HG02943 (cell line): ENCODE data around the gene PMM2.
"Not testable (repeated sequence)": the region's sequence is repeated elsewhere in the genome, so short reads cannot be mapped to it uniquely, and the experiment has no call there.

Source experiments
- ATAC-seq: cut with Tn5 transposase; IDR thresholded peaks from one replicate; pipeline ENCODE4 v1.9.1; 2021; ENCODE audit warnings: mild to moderate bottlenecking, low read depth, moderate library complexity; ENCODE audit not compliant: unreplicated experiment

Gene PMM2

DNA sequence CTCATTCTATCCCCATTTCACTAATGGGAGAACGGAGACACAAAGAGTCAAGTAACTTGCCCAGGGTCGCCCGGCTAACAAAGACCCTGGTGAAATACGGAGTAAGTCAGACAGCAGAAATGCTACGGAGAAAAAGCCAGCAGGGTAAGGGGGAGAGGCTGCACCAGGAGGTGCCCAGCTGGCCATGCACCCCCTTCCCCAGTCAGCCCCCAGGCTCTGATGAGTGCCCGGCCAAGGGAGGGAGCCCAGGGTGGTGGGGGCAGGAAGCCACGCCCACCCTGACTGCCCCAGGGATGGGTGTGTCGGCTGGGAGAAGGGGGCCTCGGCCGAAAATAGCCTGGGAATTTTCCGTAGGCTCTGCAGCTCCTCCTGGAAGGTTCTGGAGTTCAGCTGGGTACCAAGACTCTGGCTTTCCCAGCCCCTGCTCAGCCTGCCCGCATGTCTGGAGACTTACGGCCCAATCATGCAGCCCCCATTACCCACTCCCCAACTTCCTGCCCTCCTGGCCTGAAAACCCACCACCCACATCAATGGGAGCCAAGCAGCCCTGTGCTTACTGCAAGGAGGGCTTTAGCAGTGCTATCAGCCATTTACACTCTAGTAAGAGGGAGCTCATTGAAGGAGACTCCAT is 67.0 kb downstream of the PMM2 start:
- no peak for ATAC-seq

DNA sequence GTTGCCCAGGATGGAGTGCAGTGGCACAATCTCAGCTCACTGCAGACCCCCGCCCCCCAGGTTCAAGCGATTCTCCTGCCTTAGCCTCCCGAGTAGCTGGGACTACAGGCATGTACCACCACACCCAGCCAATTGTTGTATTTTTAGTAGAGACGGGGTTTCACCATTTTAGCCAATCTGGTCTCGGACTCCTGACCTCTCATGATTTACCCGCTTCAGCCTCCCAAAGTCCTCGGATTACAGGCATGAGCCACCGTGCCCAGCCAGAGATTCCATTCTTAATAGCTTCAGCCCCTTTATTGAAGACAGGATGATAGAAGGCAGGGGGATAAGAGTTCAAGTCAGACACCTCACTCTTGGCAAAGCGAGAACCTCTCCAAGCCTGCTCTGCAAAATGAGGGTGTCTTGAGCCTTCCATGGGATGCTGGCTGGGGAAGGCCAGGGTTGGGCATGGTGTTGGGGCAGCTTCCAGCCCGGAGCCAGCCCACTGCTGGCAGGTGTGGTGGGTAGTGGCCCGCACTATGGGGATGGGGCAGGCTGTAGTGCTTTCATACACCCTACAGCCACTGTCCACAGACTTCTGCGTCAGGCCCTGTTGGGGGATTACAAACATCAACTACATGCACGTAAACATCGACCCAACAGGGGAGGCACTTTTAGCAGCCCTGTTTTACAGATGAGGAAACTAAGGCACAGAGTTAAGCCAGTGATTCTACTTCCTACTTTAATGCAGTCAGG is 67.7 kb downstream of the PMM2 start:
- ATAC-seq = no peak

DNA sequence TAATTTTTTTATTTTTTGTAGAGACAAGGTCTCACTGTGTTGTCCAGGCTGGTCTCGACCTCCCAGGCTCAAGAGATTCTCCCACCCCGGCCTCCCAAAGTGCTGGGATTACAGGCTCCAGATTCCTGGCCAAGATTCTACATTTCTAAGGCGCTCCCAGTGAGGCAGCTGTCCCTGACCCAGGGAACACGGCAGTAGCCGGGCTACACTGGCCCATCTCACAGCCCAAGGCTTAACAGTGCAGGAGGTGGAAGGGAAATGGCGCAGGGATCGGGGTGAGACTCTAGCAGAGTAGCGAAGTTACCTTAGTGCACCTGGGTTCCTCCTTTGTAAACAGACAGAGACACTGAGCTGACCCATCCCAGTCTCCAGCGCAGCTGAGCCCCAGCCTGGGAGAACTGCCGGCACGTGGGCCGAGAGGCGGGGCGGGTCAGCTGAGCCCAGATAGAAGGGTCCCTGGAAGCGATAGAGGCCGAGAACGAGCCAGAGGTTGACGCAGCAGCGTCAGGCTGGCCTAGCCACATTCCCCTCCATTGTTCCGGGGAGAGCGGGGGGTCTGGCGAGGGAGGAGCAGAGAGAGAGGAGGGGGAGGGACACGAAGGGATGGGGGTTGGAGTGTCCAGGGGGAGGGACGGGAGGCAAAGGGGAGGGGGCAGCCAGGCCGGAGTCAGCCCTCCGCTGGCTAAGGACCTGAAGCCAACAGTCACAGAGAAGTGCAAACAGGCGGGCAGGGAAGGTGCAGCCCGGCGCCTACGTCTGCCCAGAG is 68.7 kb downstream of the PMM2 start:
- no peak for ATAC-seq

DNA sequence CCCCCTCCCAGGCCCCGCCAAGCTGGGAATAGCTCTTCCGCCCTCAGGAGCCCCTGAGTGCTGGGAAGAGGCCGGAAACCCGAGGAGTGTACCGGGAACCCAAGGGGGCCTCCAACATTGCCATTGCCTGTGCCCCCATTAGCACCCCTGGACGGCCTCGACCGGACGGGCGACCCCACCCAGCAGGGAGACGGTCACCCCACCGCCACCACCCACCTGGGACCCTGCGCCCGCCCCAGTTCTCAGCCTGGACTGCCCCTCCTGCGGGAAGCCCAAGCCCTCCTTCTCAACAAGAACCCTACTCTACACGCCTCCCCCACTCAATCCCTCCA is 69.2 kb downstream of the PMM2 start:
- ATAC-seq = no peak

DNA sequence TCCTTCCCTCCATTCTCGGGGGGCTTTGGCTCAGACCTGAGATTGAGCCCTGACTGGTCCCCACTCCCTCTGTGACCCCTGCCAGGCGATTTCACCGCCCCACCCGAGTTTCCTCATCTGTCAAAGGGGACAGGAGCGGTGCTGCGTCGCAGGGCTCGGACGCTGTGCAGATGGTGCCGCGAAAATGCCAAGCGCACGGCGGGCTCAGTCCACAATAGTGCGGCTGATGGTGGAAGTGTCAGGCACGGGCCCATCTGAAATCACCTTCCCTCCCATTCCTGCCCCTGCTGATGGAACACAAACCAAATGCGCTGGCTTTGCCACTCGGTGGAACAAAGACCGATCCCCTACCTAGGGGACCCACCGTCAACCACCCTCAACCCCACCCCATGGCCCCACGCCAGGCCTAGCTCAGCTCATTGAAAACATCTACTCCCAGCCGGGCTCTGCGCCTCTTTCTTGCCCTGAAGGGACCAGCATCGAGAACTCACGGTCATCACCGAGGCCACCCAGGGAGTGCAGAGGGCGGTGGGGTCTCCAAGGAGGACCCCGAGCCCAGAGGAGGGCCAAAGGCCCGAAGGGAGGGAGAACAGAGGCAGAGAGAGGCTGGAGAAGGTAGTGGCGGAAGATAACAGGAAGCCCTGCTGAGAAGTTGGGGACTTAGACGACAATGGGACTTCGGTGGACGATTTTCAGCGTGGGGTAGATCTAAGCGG is 69.7 kb downstream of the PMM2 start:
- no peak for ATAC-seq

DNA sequence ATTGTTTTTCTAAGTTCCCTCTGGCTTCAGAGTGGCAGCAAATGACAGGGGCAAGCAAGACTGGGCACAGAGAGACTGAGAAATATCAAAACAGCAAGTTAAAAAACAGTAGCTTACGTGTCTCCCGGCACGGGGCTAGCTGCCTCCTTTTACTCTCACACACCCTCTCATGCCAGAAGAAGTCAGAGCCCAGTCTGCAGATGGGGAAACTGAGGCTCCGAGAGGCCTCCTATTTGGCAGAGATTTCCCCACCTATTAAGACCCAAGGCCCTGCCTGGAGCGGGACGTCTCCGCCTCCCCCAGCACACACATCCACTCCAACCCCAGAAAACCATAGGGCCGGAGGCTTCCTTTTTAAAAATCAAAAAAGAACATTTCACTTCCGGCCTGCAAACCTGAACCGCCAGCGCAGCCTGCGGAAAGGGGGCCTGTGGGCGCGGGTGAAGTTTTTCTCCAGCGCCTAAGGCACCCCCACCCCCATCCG is 70.3 kb downstream of the PMM2 start:
- ATAC-seq = no peak

DNA sequence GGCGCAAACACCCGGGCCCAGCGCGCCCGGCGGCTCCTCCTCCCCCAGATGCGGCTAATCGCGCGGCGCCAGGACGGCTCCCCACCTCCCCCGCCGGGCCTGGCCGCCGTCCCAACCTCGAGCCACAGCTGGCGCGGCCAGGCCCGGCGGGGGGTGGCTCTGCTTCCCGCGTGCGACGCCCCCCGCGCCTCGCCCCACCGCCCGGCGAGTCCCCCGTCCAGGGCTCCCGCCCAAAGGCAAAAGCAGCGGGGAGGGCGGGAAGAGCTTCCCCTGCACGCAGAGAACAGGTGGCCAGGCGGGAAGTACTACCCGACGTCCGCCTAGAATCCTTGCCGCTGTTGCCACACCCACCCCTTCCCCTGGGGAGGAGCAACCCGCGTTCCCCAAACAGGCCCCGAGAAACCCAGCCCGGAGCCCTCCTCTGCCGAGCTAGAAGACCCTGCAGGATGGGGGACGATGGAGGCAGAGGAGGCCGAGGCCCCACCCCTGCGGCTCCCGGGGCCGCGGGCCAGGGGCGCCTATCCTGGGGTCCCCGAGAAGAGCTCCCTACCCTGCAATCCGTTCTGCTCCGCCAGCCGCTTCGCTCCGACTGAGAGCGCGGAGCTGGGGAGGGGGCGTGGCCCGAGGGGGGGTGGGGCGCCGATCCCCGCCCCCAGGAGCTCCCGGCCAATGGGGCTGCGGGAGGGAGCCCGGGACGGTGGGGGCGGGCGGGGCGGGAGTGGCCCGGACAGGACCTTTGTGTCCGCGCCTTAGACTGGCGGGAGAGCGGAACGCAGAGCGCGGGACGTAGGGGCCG is 71.0 kb downstream of the PMM2 start, which contains the start of gene CARHSP1:
Gene CARHSP1, minus strand, starts transcription at position 591 of the 796 bp plus-strand sequence. CDS start 9,678 bp downstream, outside the sequence.
- peak; percentile 66 for ATAC-seq

DNA sequence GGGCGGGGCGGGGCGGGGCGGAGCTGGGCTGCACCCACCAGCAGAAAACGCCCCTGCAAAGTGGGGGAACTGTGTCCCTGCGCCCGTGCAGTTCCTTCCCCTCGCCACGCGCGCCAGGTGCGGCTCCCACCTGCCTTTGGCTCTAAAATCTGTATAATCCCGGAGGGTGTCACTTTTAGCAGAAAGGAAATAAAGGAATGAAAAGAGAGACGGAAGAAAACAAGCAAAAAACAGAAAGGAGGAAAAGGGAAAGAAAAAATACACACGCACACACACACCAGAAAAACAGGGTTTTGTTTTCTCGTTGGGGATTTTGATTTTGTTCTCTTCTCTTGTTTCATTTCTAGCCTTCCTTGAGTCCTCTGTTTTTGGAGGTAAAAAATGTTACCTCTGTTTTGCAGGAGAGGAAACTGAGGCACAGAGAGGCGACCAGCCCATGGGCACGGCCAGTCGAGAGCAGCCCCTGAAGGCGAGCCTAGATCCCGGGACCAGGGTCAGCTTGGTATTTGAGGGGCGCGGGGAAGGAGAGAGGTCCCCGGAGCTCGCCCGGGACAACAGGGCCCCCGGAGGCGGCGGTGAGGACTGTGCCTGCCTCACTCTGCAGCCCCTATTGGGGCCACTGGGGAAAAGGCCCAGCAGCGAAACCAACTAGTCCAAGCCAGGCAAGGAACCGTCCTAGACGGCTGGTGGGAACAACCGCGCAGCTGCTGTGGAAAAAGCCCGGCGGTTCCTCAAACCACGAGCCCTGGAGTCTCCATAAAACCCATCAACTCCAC is 71.8 kb downstream of the PMM2 start:
- no peak for ATAC-seq

DNA sequence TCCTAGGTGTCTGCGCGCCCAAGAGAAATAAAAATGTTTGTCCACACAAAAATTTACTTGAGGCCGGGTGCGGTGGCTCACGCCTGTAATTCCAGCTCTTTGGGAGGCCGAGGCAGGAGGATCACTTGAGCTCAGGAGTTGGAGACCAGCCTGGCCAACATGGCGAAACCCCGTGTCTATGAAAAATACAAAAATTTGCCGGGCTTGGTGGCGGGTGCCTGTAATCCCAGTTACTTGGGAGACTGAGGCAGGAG is 72.3 kb downstream of the PMM2 start:
- not testable (repeated sequence) for ATAC-seq

DNA sequence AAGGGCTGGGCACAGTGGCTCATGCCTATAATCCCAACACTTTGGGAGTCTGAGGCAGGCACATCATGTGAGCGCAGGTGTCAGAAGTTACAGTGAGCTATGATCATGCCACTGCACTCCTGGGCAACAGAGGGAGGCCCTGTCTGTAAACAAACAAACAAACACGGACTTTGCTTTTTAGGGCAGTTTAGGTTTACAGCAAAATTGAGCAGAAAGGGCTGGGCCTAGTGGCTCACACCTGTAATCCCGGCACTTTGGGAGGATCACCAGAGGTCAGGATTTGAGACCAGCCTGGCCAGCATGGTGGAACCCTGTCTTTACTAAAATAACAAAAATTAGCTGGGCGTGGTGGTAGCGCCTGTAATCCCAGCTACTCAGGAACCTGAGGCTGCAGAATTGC is 74.4 kb downstream of the PMM2 start:
- ATAC-seq = no peak

DNA sequence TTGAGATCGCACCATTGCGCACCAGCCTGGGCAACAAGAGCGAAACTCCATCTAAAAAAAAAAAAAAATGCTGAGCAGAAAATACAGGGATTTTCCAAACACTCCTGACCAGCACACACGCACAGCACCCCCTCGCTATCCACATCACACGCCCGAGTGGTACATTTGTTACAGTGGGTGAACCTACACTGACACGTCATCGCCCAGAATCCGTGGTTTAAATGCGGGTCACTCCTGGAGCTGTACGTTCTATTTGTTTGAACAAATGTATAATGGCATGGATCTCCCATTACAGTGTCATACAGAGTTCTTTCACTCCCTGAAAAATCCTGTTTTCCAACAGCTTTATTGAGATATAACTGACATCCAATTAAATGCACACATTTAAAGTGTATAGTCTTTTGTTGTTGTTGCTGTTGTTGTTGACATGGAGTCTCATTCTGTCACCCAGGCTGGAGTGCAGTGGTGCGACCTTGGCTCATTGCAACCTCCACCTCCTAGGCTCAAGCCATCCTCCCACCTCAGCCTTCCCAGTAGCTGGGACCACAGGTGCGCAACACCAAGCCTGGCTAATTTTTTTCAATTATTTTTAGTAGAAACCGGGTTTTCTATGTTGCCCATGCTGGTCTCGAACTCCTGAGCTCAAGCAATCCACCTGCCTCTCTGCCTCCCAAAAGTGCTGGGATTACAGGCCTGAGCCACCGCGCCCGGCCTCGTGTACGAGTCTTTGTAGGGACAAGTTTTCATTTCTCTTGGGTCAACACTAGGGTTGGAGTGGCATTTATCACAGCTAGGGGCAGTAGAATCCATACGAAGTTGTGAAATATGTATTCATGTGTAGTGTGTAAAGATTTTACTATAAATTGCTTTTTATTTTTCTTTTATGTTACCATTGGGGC is 75.6 kb downstream of the PMM2 start:
- ATAC-seq = no peak

DNA sequence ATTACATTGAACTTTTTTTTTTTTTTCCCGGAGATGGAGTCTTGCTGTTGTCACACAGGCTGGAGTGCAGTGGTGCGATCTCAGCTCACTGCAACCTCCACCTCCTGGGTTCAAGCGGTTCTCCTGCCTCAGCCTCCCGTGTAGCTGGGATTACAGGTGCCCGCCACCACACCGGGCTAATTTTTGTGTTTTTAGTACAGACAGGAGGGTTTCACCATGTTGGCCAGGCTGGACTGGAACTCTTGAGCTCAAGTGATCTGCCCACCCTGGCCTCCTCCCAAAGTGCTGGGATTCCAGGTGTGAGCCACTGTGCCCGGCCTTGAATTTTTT is 76.2 kb downstream of the PMM2 start:
- ATAC-seq = not testable (repeated sequence)

DNA sequence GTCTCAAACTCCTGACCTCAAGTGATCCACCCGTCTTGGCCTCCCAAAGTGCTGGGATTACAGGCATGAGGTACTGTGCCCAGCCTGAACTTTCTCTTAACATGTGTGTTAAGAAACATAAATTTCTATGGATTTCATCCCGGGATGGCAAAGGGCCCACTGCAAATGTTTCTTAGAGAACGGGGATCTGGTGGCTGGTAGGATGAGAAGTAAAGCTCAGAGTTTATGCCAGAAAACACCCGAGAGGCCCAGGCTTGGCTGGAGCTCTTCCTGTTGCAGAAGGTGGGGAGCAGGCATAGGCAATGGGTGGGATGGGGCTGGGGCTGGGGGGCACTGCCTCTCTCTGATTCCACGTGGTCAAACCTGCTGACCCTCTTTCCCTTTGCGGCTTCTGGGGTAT is 76.7 kb downstream of the PMM2 start:
- no peak for ATAC-seq

DNA sequence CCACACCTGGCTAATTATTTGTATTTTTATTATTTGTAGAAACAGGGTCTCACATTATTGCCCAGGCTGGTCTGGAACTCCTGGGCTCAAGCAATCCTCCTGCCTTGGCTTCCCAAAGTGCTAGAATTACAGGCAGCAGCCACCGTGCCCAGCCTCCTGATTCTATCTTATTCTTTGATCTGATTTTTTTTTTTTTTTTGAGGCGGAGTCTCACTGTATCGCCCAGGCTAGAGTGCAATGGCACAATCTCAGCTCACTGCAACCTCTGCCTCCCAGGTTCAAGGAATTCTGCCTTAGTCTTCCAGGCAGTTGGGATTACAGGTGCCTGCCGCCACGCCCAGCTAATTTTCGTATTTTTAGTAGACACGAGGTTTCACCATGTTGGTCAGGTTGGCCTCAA is 77.7 kb downstream of the PMM2 start:
- not testable (repeated sequence) for ATAC-seq

DNA sequence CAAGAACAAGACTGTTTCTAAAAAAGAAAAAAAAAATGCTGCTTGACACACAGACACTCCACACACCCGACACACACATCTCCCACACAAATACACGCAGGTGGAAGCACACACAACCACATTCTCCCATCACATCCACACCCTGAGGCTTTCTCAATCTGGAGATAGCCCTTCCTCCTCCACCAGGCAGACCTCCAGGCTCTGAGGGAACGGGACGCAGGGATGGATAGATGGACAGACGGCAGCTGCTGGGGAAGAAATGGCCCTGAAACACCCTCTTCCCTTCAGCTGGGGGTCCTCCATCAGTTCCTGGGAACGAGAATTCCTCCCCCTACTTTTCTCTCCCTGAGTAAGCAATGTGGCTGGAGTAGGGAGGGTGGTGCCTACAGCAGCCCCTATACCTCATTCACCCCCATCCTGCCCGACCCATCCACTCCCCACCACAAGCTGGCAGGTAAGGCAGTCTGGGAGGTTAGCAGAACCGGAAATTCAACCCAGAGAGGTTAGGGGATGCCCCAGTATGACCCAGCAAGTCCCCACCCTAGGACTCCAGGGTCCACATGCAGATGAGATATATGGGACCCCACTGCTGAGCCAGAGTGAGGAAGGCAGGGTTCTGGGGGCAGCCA is 80.4 kb downstream of the PMM2 start:
- ATAC-seq = no peak

DNA sequence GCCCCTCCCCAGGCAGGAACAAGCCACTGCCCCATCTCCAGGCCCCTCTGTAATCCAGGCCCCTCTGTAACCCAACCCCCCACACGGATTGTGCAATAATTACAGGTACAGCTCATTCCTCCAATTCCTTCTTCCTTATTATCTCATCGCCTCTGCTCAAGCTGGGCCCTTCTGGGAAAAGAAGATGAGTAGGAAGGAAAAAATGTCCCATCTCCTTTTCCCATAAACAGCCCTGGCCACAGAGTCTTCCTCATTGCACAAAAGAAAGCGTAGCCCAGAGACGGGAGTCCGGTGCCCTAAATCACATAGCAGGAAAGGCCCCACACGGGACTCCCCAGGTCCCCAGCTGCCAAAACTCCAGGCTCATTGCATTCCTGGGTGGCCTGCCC is 80.9 kb downstream of the PMM2 start:
- no peak for ATAC-seq

DNA sequence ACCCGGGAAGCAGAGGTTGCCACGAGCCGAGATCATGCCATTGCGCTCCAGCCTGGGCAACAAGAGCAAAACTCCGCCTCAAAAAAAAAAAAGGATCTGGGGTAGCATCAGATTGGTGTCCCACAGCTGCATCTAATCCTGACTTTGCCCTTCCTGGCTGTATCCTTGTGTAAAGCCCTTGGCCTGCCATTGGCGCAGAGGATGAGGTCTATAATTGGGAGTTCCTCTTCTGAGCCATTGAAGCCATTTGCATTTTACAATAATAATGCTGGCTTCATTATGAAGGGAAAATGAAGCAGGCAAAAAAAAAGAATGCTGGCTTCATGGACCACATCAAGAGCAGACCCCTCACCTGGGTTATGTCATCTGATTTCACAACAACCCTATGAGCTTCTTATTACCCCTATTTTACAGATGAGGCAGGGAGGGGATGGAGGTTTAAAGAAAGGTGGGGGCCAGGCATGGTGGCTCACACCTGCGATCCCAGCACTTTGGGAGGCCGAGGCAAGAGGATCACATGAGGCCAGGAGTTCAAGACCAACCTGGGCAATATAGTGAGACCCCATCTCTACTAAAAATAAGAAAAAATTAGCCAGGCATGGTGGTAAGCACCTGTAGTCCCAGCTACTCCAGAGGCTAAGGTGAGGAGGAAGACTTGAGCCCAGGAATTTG is 83.3 kb downstream of the PMM2 start:
- ATAC-seq = no peak
